Measurements from ENCODE around the gene SH3BGRL3. TPM values are rescaled to one million over a fixed set of nuclear protein-coding genes. Genes with fewer than 3 reads are reported as not detected.

Gene SH3BGRL3
- total RNA-seq, 1 donor from 2014 or later: 204 TPM

- H3K27me3 ChIP-seq (ENCODE audit: low read depth): no peaks in the 10 kb centered on the region
- peak overlapping the region; percentile 93 for H3K4me3 ChIP-seq
- ATAC-seq: peak; percentile 22 to 29
- peak overlapping the region; percentile 96 for H3K27ac ChIP-seq
- no peaks in the 10 kb centered on the region for H3K9me3 ChIP-seq
- TF ChIP-seq CTCF (IDR thresholded peaks at IDR 0.05): no peak
- intact Hi-C loops (cut with DNase I): no loop called here
- peaks cover 84% of the 10 kb centered on the region for H3K4me1 ChIP-seq
- peaks cover 23% of the 10 kb centered on the region for H3K36me3 ChIP-seq
- no peak for DNase-seq
Measured at GRCh38 chr1:26278724-26279455, 996 bp upstream of the SH3BGRL3 start.

GRCh38 chr1:26280333-26281042 is 602 bp downstream of the SH3BGRL3 start:
- H3K27me3 ChIP-seq (ENCODE audit: low read depth): no peaks in the 10 kb centered on the region
- TF ChIP-seq CTCF (IDR thresholded peaks at IDR 0.05): no peak
- H3K4me1 ChIP-seq: peaks cover 91% of the 10 kb centered on the region
- peaks cover 27% of the 10 kb centered on the region for H3K36me3 ChIP-seq
- peak overlapping the region; percentile 96 for H3K27ac ChIP-seq
- H3K4me3 ChIP-seq: peak overlapping the region; percentile 93
- no peaks in the 10 kb centered on the region for H3K9me3 ChIP-seq
- intact Hi-C loops (cut with DNase I): no loop called here
- ATAC-seq (no peak), DNase-seq (no peak)

GRCh38 chr1:26281091-26281958 is 1.4 kb downstream of the SH3BGRL3 start:
- no peaks in the 10 kb centered on the region for H3K9me3 ChIP-seq
- no peak for TF ChIP-seq CTCF (IDR thresholded peaks at IDR 0.05)
- H3K36me3 ChIP-seq: peaks cover 27% of the 10 kb centered on the region
- DNase-seq: no peak
- intact Hi-C loops (cut with DNase I): no loop called here
- H3K4me3 ChIP-seq: peak overlapping the region; percentile 93
- peaks cover 91% of the 10 kb centered on the region for H3K4me1 ChIP-seq
- ATAC-seq: no peak
- no peaks in the 10 kb centered on the region for H3K27me3 ChIP-seq (ENCODE audit: low read depth)
- H3K27ac ChIP-seq: peak overlapping the region; percentile 96

GRCh38 chr1:26281971-26282370 is 2.1 kb downstream of the SH3BGRL3 start:
- Histone ChIP-seq H3K27ac (no peak overlapping the region), H3K9me3 (no peaks in the 10 kb centered on the region), H3K4me1 (peaks cover 91% of the 10 kb centered on the region), H3K4me3 (peak overlapping the region; percentile 93), H3K36me3 (peaks cover 27% of the 10 kb centered on the region), H3K27me3 (ENCODE audit: low read depth) (no peaks in the 10 kb centered on the region)
- DNase-seq: no peak
- intact Hi-C loops (cut with DNase I): no loop called here
- no peak for TF ChIP-seq CTCF (IDR thresholded peaks at IDR 0.05)
- no peak for ATAC-seq

- DNase-seq: no peak
- Histone ChIP-seq H3K9me3 (no peaks in the 10 kb centered on the region), H3K4me1 (peaks cover 91% of the 10 kb centered on the region), H3K27me3 (ENCODE audit: low read depth) (no peaks in the 10 kb centered on the region), H3K4me3 (no peak overlapping the region), H3K27ac (no peak overlapping the region), H3K36me3 (peaks cover 23% of the 10 kb centered on the region)
- ATAC-seq: no peak
- no peak for TF ChIP-seq CTCF (IDR thresholded peaks at IDR 0.05)
- intact Hi-C loops (cut with DNase I): no loop called here
Measured at GRCh38 chr1:26282401-26282918, 2.6 kb downstream of the SH3BGRL3 start.
